Epithelial cell of proximal tubule (primary cell): ENCODE results near the gene MTMR3. TPM values are rescaled to one million over a fixed set of nuclear protein-coding genes. Genes with fewer than 3 reads are reported as not detected.

Source experiments
- DNase-seq: peaks from one replicate; pipeline ENCODE4 v3.0.0-alpha.2; 2011; ENCODE audit warnings: low read depth
- H3K4me3 ChIP-seq: 2 replicates; pipeline ENCODE4 v1.5.1; 2011; ENCODE audit warnings: low read depth, mild to moderate bottlenecking, low read length
- total RNA-seq: library from RNA; depleted of rRNA; stranded (reverse); fragments of >200 nt; gene quantifications from 2 replicates; pipeline ENCODE4 v1.2.3, GENCODE V29; 2015
- TF ChIP-seq, protein P1 (sequence below): conservative IDR thresholded peaks from 2 replicates; pipeline ENCODE4 v1.5.1; 2012; ENCODE audit warnings: low read depth, mild to moderate bottlenecking, low read length

Gene MTMR3
- total RNA-seq, 1 donor from 2014 or later, result 36.4 TPM

DNA sequence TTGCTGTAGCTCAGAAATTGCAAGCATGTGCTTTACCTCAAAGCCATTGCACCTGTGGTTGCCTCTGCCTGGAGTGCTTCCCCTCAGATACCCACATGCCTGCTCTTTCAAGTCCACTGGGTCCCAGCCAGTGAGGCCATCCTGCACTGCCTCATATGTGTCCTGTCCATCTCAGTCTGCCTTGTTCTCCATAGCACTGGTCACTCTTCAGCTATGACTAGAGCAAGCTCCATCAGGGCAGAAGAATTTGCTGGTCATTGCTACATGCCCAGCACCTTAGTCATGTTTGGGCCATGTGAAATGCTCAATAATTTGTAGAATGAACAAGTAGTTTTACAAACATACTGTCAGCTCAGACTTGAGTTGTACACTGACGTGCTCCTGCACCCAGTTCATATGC is 132.9 kb downstream of the MTMR3 start:
- H3K4me3 ChIP-seq, result no peak overlapping the region
- DNase-seq, result no peak
- TF ChIP-seq, protein P1, sequence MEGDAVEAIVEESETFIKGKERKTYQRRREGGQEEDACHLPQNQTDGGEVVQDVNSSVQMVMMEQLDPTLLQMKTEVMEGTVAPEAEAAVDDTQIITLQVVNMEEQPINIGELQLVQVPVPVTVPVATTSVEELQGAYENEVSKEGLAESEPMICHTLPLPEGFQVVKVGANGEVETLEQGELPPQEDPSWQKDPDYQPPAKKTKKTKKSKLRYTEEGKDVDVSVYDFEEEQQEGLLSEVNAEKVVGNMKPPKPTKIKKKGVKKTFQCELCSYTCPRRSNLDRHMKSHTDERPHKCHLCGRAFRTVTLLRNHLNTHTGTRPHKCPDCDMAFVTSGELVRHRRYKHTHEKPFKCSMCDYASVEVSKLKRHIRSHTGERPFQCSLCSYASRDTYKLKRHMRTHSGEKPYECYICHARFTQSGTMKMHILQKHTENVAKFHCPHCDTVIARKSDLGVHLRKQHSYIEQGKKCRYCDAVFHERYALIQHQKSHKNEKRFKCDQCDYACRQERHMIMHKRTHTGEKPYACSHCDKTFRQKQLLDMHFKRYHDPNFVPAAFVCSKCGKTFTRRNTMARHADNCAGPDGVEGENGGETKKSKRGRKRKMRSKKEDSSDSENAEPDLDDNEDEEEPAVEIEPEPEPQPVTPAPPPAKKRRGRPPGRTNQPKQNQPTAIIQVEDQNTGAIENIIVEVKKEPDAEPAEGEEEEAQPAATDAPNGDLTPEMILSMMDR, result no peak

DNA sequence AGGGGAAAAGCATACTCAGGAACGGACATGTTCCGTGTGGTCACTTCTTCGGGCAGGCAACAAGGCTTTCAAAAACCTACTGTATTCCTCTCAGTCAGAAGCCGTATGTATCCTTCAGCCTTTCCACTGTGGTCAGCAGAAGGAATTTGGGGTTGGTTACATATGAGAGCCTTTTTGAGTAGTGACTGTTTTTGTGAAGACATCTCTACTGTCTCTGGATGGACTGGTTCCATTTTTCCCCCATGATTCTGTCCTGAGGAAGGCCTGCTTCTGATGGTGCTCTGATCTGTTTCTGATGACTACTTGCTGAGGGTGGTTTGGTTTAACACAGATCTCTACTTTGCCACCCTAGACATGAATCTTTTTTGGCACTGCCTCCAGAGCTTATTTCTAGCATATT is 133.6 kb downstream of the MTMR3 start:
- TF ChIP-seq, protein P1, result no peak
- no peak for DNase-seq
- no peak overlapping the region for H3K4me3 ChIP-seq

DNA sequence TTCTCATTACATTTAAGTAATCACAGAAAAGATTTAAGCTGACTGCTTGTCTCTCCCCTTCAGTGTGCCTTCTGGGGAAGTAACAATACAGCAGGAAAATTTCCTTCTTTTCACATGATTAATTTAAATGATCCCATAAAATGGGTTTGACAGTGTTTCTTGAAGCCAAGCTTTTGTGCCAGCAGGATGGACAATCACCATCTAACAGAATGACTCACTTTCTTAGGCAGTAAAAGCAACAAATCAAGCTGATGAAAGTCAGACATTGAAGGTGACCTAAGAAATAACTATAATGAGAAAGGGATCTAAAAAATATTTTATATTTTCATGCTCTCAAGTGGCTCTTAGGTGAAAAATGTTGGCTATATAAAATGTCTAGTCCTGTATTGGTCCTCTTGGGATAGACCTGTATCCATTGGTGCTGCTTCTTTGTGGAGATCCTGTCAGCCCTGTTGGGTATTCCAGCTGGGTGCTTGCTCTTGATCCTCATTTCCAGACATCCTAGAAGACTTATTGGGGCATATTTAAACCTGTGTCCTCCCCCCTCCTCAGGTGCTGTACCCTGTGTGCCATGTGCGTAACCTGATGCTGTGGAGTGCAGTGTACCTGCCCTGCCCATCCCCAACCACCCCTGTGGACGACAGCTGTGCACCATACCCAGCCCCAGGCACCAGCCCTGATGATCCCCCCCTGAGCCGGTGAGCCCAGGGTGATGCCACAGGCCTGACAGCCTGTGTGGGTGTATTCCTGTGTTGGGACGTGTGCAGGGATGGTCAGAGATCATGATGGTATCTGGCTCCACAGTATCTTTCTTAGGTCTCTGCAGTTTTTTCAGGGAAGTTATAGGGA is 134.6 kb downstream of the MTMR3 start:
- no peak overlapping the region for H3K4me3 ChIP-seq
- no peak for DNase-seq
- TF ChIP-seq, protein P1, result no peak

GRCh38 chr22:30020511-30020910 is 137.5 kb downstream of the MTMR3 start:
- H3K4me3 ChIP-seq, result no peak overlapping the region
- TF ChIP-seq, protein P1, result no peak
- no peak for DNase-seq

GRCh38 chr22:30021338-30021737 is 138.4 kb downstream of the MTMR3 start:
- TF ChIP-seq, protein P1, result no peak
- H3K4me3 ChIP-seq, result no peak overlapping the region
- DNase-seq, result no peak

DNA sequence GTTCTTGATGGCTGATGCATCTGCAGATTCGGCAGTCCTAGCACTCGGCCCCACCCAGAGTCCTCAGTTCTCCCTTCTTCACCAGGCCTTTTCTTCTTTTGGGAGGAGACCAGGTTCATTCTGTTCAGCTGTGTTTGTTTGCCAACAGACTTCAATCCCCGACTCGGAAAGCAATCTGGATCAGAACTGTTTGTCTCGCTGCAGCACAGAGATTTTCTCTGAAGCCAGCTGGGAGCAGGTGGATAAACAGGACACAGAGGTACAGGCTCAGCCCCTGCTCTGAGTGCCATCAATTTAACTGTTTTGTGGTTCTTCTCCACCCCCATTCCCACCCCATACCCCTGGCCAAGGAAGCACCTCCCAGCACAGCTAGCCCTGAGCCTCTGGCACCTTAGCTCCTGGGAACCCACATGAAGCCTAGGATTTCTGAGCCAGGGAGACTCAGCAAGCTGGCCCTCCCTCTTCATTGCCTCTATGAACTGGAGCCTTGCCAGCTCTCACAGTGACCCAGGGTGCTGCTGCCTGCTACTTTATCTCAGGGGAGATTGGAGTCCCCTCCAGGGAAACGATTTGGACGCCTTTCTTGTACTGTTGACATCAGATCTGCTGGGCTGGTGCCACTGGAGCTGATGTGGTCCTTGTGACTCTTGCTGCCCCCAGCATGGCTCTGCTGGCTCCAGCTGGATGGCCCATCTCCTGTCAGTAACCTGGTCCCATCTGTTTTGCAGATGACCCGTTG is 139.1 kb downstream of the MTMR3 start:
- H3K4me3 ChIP-seq, result no peak overlapping the region
- TF ChIP-seq, protein P1, result no peak
- DNase-seq, result no peak
